KG1 (cell line): ENCODE data around the gene TNIK.
"Not testable (repeated sequence)": the region's sequence is repeated elsewhere in the genome, so short reads cannot be mapped to it uniquely, and the experiment has no call there.

Source experiments
- DNase-seq: peaks from one replicate; lab custom pipeline; 2025; lab: John Stamatoyannopoulos, UW

Gene TNIK

DNA sequence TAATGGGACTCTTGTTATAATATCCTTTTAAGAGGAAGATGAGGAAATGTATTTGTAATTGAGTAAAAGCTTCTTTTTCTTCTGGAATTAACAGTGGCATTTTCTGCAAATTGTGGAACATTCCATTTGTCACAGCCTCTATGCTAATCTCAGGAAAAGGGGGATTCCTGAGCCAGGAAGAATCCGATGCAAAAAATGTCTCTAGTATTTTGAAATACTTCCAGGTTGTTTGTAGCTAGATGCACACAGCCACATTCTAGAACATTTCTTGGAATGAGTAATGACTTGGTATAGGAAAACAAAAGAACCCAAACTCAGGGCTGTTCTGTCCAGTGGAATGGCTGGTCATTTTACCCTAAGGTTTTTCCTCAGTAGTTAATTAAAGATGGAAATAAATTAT, 335.2 kb downstream of the TNIK start:
- no peak for DNase-seq

- no peak for DNase-seq
Observed at GRCh38 chr3:171123915-171124314, 336.3 kb downstream of the TNIK start.

DNA sequence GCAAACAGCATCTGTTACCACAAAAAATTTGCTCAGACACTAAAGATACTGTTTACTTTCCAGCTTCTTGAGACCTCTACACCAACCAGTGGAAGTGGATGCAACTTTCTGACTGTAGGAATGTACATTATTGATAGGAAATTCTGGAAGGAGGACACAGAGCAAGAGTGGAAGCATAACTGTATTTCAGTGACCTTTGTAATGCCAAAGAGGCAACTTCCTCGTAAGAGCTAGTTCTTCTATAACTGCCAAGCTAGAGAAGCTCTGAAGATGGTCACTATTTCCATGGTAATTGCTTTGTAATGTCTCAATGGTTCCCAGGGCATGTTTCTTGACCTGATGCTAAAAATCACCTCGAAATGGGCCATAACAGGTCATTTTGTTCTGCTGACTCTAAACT, 337.3 kb downstream of the TNIK start:
- no peak for DNase-seq

GRCh38 chr3:171122240-171122639, 338.0 kb downstream of the TNIK start:
- DNase-seq: no peak

GRCh38 chr3:171121801-171122200, 338.4 kb downstream of the TNIK start:
- no peak for DNase-seq

GRCh38 chr3:171119402-171119801, 340.8 kb downstream of the TNIK start:
- DNase-seq: not testable (repeated sequence)

DNA sequence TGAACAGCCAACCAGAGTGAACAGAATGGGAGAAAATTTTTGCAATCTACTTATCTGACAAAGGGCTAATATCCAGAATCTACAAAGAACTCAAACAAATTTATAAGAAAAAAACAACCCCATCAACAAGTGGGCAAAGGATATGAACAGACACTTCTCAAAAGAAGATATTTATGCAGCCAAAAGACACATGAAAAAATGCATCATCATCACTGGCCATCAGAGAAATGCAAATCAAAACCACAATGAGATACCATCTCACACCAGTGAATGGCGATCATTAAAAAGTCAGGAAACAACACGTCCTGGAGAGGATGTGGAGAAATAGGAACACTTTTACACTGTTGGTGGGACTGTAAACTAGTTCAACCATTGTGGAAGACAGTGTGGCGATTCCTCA, 341.2 kb downstream of the TNIK start:
- DNase-seq: not testable (repeated sequence)

DNA sequence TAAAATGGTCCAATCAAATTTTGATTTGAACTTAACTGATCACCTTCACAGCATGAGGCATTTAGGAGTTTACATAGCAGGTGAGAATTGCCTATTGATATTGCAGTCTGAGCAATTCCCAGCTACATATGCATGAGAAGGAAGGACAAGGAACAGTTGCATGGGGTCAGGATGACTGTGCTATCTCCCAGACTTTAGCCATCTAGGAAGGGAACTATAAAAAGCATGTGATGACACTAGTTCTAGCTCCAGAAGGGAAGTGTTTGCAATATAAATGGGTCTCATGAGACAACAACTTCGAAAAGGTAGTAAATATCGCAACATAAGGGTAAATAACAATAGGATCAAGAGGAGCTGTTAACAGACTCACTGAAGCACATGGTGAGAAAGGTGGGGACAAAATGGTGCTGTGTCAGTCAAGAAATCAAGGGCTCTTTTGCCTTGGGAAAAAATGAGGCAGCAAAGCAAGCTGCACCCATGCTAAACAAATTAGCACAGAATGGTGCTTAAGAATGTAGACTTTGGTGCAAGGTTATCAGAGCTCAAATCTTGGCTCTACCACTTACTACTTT, 343.3 kb downstream of the TNIK start:
- no peak for DNase-seq

GRCh38 chr3:171116365-171116764, 343.8 kb downstream of the TNIK start:
- DNase-seq: no peak

- no peak for DNase-seq
Observed at GRCh38 chr3:171115667-171116066, 344.5 kb downstream of the TNIK start.

- DNase-seq: no peak
Observed at GRCh38 chr3:171113716-171114115, 346.5 kb downstream of the TNIK start.

- DNase-seq: no peak
Observed at GRCh38 chr3:171110715-171111114, 349.5 kb downstream of the TNIK start.

DNA sequence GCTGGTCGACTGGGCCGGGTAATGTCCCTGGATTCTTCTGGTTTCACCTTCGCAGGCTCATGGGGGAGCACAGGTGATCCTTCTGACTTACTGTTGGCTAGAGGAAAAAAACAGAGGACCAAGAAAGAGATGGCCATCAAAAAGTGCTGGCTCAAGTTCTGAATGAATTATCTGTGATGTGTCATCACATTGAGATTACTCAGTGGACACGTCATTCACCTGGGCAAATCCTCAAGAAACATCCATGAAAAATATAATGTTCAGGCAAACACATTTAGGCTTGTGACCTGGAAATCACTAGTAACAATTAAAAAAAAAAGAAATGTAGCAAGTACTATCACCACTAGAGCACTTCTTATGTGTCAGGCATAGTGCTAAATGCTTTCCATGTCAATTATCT, 352.1 kb downstream of the TNIK start:
- no peak for DNase-seq

DNA sequence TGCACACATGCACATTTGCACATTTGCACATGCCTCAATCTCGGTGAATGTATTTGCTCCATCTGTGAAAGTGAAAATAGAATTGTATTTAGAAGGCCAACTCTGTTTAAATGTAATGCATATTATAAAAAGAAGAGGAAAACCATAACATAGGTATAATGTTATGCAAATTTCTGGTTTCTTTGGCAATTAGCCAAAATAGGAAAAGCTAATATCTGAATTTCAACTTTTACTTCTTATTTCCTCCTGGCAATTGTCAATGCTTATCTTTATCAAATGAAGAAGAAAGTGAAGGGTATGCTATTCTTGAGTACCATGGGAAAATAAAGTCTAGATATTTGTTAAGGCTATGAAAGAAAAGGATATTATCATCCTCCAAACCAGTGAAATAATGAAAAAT, 357.0 kb downstream of the TNIK start:
- DNase-seq: no peak

- no peak for DNase-seq
Observed at GRCh38 chr3:171101982-171102641, 358.1 kb downstream of the TNIK start.

- DNase-seq: no peak
Observed at GRCh38 chr3:171099911-171100310, 360.3 kb downstream of the TNIK start.

DNA sequence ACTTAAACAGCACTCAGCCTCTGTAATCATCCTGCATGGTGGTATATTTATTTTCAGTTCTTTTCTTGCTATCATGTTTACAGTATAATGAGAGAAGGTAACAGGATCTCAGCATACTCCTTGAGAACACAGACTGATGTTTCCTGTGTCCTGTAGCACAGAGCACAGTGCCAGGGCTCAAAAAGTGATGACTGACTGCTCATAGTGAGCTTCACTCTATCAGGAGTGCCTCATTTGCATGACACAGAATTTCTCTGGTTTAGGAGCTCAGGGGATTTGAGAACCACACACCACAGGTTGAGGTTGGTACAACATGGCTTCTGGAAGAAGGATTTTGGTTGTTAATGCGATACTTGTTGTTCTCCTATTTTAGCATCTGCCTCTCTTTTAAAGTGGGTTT, 365.1 kb downstream of the TNIK start:
- no peak for DNase-seq

DNA sequence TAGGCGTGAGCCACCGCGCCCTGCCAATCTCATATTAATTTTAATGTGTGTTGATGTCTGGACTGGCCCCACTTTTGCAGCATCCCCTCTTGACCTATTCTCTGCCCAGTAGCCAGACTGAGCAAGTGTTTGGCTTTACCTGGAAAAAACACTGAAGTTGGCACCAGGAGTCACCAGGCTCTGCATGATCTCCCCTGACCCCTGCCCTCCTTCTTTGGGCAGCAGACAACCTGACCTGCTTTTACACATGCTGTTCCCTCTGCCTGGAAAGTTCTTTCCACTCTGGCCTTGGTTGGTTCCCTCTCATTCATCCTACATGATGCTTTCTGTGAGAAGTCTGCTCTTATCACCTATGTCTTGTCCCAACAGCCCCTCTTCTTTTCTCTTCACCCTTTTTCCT, 365.8 kb downstream of the TNIK start:
- no peak for DNase-seq

DNA sequence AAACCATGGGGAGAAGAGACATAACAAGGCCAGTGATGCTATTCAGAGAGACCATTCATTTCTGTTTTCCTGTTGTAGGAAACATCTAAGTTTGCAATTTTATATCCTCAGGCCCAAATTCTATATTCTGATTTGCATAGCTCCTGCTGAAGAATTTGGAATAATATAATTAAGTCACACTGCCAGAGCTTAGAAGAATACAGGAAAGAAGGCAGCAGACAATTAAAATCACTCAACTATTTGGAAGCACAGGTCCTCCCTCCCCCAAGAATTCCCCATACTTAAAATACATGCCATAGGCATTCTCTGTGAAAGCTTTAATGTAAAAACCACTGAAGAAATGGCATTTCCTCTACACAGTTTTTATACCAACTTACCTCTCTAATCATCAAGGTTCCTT, 366.7 kb downstream of the TNIK start:
- DNase-seq: no peak

DNA sequence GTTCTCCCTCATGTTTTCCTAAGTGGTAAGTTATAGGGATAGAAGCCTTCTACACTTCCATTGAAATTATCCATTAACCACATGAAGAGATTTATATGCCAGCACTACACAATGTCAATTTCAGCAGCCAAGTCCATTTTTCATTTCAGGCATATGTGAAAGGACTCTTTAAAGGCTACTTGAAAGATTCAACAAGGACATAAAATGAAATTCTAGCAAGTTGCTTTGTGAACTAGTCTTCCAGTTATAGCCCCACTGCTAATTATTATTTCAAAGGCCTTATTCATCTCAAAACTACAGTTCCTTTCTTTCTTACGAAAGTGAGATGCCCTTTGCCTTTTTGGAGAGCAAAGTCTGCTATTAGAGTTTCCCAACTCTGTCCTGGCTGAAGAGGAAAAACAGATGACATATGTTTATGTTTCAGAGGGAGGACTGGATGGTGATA, 367.7 kb downstream of the TNIK start:
- no peak for DNase-seq

GRCh38 chr3:171090321-171090720, 369.9 kb downstream of the TNIK start:
- DNase-seq: no peak

- no peak for DNase-seq
Observed at GRCh38 chr3:171088964-171089754, 371.0 kb downstream of the TNIK start.

- no peak for DNase-seq
Observed at GRCh38 chr3:171088496-171088895, 371.7 kb downstream of the TNIK start.
